Left ventricle myocardium inferior (tissue), 1 donor: ENCODE results near the gene RASGRP2. TPM values are rescaled to one million over a fixed set of nuclear protein-coding genes. Genes with fewer than 3 reads are reported as not detected.

Source experiments
- DNase-seq: peaks from one replicate; pipeline ENCODE4 v3.0.0-alpha.2; 2020
- H3K27ac ChIP-seq: fragments of 200-600 bp; replicated peaks from 2 replicates; pipeline ENCODE4 v1.8.0; 2021
- H3K27me3 ChIP-seq: fragments of 200-600 bp; 2 replicates; pipeline ENCODE4 v1.8.0; 2021; ENCODE audit warnings: low read depth
- H3K36me3 ChIP-seq: fragments of 200-600 bp; 2 replicates; pipeline ENCODE4 v1.8.0; 2021
- H3K4me1 ChIP-seq: fragments of 200-600 bp; 2 replicates; pipeline ENCODE4 v1.8.0; 2021
- H3K4me3 ChIP-seq: fragments of 200-600 bp; 2 replicates; pipeline ENCODE4 v1.8.0; 2021; ENCODE audit warnings: mild to moderate bottlenecking, moderate library complexity
- H3K9me3 ChIP-seq: fragments of 200-600 bp; replicated peaks from 2 replicates; pipeline ENCODE4 v1.8.0; 2021
- CTCF ChIP-seq: fragments of 200-600 bp; IDR thresholded peaks from 2 replicates; pipeline ENCODE4 v1.8.0; 2021; ENCODE audit warnings: antibody characterized with exemption, mild to moderate bottlenecking, borderline replicate concordance
- intact Hi-C: fragments of 100-400 bp; cut with micrococcal nuclease; formaldehyde crosslinking; loops from one replicate; pipeline ENCODE4 v1.11.0; 2022
- total RNA-seq: library from RNA; stranded (reverse); fragmentation: NEBNext Ultra II Directional; extraction: Animal tissue kit (Norgen Biotek cat#: 25700); gene quantifications from one replicate; pipeline ENCODE4 v1.2.1, GENCODE V29; 2021
- donor health status: DM: no; HTN: yes; CAD: no; lungs with severe emphysema.

Gene RASGRP2
- total RNA-seq, 1 donor from 2014 or later = 21.1 TPM

GRCh38 chr11:64757549-64758329 is 13.8 kb upstream of the RASGRP2 start:
- H3K27ac ChIP-seq = no peak overlapping the region
- DNase-seq = no peak
- no peak overlapping the region for H3K4me3 ChIP-seq
- no peaks in the 10 kb centered on the region for H3K27me3 ChIP-seq
- H3K4me1 ChIP-seq = peaks cover 51% of the 10 kb centered on the region
- H3K9me3 ChIP-seq = no peaks in the 10 kb centered on the region
- peaks cover 19% of the 10 kb centered on the region for H3K36me3 ChIP-seq
- intact Hi-C loops = no loop called here
- TF ChIP-seq CTCF = no peak

DNA sequence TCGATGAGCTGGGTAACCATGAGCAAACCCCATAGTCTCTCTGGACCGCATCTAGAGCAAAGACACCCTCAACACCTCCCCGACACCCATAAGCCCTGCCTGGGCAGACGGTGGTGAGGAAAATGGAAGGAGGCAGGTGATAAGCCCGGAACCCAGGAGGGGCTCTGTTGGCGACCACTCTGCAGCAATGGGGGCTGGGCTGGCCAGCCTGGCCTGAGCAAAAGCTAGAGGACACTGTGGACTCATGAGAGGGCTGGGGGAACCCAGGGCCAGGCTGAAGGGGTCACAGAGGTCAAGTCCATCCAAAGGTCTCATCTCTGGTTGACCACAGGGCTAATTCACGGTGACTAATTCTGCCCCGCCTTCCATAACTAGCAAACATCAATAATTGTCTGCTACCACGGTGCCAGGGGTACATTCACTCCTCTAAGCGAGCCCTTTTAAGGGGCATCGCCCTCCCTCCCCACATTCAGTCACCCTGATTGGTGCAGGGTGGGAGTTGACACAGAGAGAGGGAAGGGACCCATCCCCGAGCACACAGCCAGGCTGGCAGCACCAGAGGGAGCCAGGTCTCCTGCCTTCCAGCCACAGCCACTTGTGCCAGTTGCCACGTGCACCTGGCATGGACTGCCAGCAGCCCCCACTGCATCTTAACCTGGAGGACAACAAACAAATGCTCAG is 11.9 kb upstream of the RASGRP2 start:
- H3K4me1 ChIP-seq = peaks cover 32% of the 10 kb centered on the region
- H3K27ac ChIP-seq = no peak overlapping the region
- intact Hi-C loops = no loop called here

DNA sequence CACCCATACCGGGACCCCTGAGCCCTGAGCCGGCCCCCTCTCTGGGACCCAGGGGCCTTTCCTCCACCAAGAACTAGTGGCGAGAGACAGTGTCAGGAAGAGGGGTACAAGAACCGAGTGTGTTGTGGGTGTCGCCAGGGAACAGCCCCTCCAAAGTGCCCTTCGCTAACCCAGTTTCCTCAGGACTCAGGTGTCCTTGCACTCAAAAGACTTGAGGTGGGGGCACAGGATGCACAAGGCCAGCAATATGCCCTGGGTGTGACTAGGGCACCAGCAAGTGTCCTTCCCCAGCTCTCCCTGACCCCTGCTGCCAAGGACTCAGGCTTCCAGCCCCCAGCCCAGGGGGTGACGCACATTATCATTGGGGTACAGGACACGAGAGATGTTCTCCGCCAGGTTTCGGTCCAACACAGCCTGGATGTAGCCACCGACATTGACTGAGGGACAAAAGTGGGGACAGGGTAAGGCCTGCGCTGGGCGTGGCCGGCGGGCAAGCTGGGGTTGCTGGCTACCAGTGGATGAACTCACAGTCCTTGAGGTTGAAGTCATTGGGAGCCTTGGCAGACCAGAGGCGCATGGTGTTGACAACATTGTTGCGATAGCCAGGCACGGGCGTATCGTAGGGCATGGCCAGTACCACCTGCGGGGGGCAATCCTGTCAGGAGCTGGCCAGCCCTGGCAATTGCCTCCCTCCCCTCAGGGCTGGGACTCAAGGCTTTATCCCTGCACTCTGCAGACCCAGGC is 11.1 kb upstream of the RASGRP2 start:
- Histone ChIP-seq H3K4me1 (peaks cover 25% of the 10 kb centered on the region), H3K27me3 (no peaks in the 10 kb centered on the region), H3K9me3 (no peaks in the 10 kb centered on the region), H3K36me3 (peaks cover 42% of the 10 kb centered on the region), H3K4me3 (no peak overlapping the region), H3K27ac (no peak overlapping the region)
- DNase-seq = no peak
- intact Hi-C loops = no loop called here
- no peak for TF ChIP-seq CTCF

More for the DNA sequence above, 11.9 kb upstream of the RASGRP2 start:
- TF ChIP-seq CTCF = no peak
- Histone ChIP-seq H3K9me3 (no peaks in the 10 kb centered on the region), H3K36me3 (peaks cover 34% of the 10 kb centered on the region), H3K27me3 (no peaks in the 10 kb centered on the region), H3K4me3 (no peak overlapping the region)
- no peak for DNase-seq

GRCh38 chr11:64754124-64754918 is 10.4 kb upstream of the RASGRP2 start:
- no peak for DNase-seq
- H3K4me3 ChIP-seq = no peak overlapping the region
- no peak for TF ChIP-seq CTCF
- H3K4me1 ChIP-seq = peaks cover 17% of the 10 kb centered on the region
- H3K9me3 ChIP-seq = no peaks in the 10 kb centered on the region
- no peaks in the 10 kb centered on the region for H3K27me3 ChIP-seq
- no peak overlapping the region for H3K27ac ChIP-seq
- peaks cover 42% of the 10 kb centered on the region for H3K36me3 ChIP-seq
- intact Hi-C loops = no loop called here
